Activated T-cell treated with anti-CD3 and anti-CD28 coated beads for 48 hours (primary cell): ENCODE data around the gene DTHD1.

Source experiments
- DNase-seq: peaks from one replicate; pipeline ENCODE4 v3.0.0-alpha.2; 2020; ENCODE audit warnings: low read depth

DTHD1 gene

GRCh38 chr4:36281384-36282106 is at the start of gene DTHD1:
Gene DTHD1 (plus strand): TSS chr4:36281616. CDS start chr4:36281759, 143 bp downstream.
- peak; percentile 12 for DNase-seq

GRCh38 chr4:36233567-36234266 is 47.7 kb upstream of the DTHD1 start:
- DNase-seq = no peak

GRCh38 chr4:36235306-36235705 is 46.1 kb upstream of the DTHD1 start:
- no peak for DNase-seq

- no peak for DNase-seq
These were observed 45.3 kb upstream of the DTHD1 start for GRCh38 chr4:36236159-36236558.

- DNase-seq = no peak
These were observed 43.8 kb upstream of the DTHD1 start for GRCh38 chr4:36237366-36238313.

- DNase-seq = no peak
These were observed 39.6 kb upstream of the DTHD1 start for GRCh38 chr4:36241771-36242170.

GRCh38 chr4:36242629-36243354 is 38.6 kb upstream of the DTHD1 start:
- no peak for DNase-seq

GRCh38 chr4:36243355-36244256 is 37.8 kb upstream of the DTHD1 start:
- DNase-seq = no peak

- peak; percentile 74 for DNase-seq
These were observed 36.9 kb upstream of the DTHD1 start, which contains the start of gene ARAP2 for GRCh38 chr4:36244257-36245082. Gene ARAP2 (minus strand): TSS chr4:36244514. CDS start chr4:36229486, 15,028 bp downstream.

GRCh38 chr4:36249610-36250009 is 31.8 kb upstream of the DTHD1 start:
- no peak for DNase-seq

GRCh38 chr4:36251983-36252382 is 29.4 kb upstream of the DTHD1 start:
- no peak for DNase-seq

- DNase-seq = no peak
These were observed 27.0 kb upstream of the DTHD1 start for GRCh38 chr4:36254371-36254770.

- peak; percentile 26 for DNase-seq
These were observed 25.8 kb upstream of the DTHD1 start for GRCh38 chr4:36255577-36255976.

- DNase-seq = no peak
These were observed 25.0 kb upstream of the DTHD1 start for GRCh38 chr4:36256398-36256891.

- no peak for DNase-seq
These were observed 20.7 kb upstream of the DTHD1 start for GRCh38 chr4:36260731-36261130.

- DNase-seq = no peak
These were observed 17.1 kb upstream of the DTHD1 start for GRCh38 chr4:36264207-36264826.

- no peak for DNase-seq
These were observed 13.7 kb upstream of the DTHD1 start for GRCh38 chr4:36267486-36268268.

- no peak for DNase-seq
These were observed 12.3 kb upstream of the DTHD1 start for GRCh38 chr4:36269101-36269500.
